ENCODE data around the gene CACNA1E. TPM values are rescaled to one million over a fixed set of nuclear protein-coding genes. Genes with fewer than 3 reads are reported as not detected.

CACNA1E gene
- total and polyA plus RNA-seq, 2 of the 13 experiments (the other 11 are each of a cell fraction or from before 2014, with no cell fraction given) = not detected

- no peak for TF ChIP-seq ZNF597 (CRISPR knock-in tag; IDR thresholded peaks at IDR 0.05)
- no peak for TF ChIP-seq HNRNPK (IDR thresholded peaks at IDR 0.05; ENCODE audit: low read depth, low read length, poor library complexity, severe bottlenecking)
- TF ChIP-seq ZNF562 (CRISPR knock-in tag; IDR thresholded peaks at IDR 0.05; ENCODE audit: borderline replicate concordance) = no peak
- no peak for TF ChIP-seq ZBTB33 (CRISPR knock-in tag; IDR thresholded peaks at IDR 0.05)
- TF ChIP-seq ZFP62 (CRISPR knock-in tag; IDR thresholded peaks at IDR 0.05) = no peak
- no peak for TF ChIP-seq MAZ (IDR thresholded peaks at IDR 0.05; ENCODE audit: borderline replicate concordance, low read depth, low read length)
- no peak for TF ChIP-seq MAZ (CRISPR knock-in tag; IDR thresholded peaks at IDR 0.05; ENCODE audit: low read depth)
- TF ChIP-seq ZBTB39 (CRISPR knock-in tag; IDR thresholded peaks at IDR 0.05) = no peak
- no peak for TF ChIP-seq NR2F1 (CRISPR knock-in tag; IDR thresholded peaks at IDR 0.05)
- TF ChIP-seq ZKSCAN5 (CRISPR knock-in tag; IDR thresholded peaks at IDR 0.05) = no peak
- TF ChIP-seq HOMEZ (CRISPR knock-in tag; IDR thresholded peaks at IDR 0.05; ENCODE audit: low read depth) = no peak
- TF ChIP-seq ZNF644 (CRISPR knock-in tag; IDR thresholded peaks at IDR 0.05; ENCODE audit: low read depth) = no peak
- no peak for TF ChIP-seq CENPT (CRISPR knock-in tag; IDR thresholded peaks at IDR 0.05; ENCODE audit: low read depth)
Measured at GRCh38 chr1:181445436-181445835, 37.9 kb upstream of the CACNA1E start (continued).

All from HepG2 (cell line).